Measurements from ENCODE around the gene FGD3.

GRCh38 chr9:93081931-93082330 lies 134.6 kb downstream of the FGD3 start:
- TF ChIP-seq CTCF (IDR thresholded peaks at IDR 0.05; ENCODE audit: insufficient read depth, low read length, poor library complexity, severe bottlenecking) (no peak), EZH2phosphoT487 (conservative IDR thresholded peaks at IDR 0.05; ENCODE audit: low read length) (no peak)

Measured in SU-DHL-6 (cell line).